RWPE1 (cell line): ENCODE measurements around the gene RFX1.

ENCODE experiments used
- CTCF ChIA-PET: fragments of 350-600 bp; sonication (Branson Sonifier 250); formaldehyde crosslinking; extraction: SDS; loops from one replicate; lab custom pipeline; 2021; lab: Yijun Ruan, JAX
- POLR2A ChIA-PET: fragments of 400-600 bp; formaldehyde crosslinking; extraction: SDS; loops from one replicate; lab custom pipeline; 2020; ENCODE audit warnings: antibody characterized with exemption; ENCODE audit not compliant: low non-redundant PET; lab: Yijun Ruan, JAX
- DNase-seq: peaks from one replicate; pipeline ENCODE4 v3.0.0; 2012; ENCODE audit warnings: low spot score
- H3K27ac ChIP-seq: fragments of 450-650 bp; 2 replicates; pipeline ENCODE4 v1.5.1; 2017
- TF ChIP-seq, protein P1 (sequence below): fragments of 450-650 bp; conservative IDR thresholded peaks from 2 replicates; pipeline ENCODE4 v1.5.1; 2017; ENCODE audit warnings: low read depth, mild to moderate bottlenecking

Gene RFX1

GRCh38 chr19:13985771-13986347 lies 20.3 kb downstream of the RFX1 start:
- peak overlapping the region; percentile 38 for H3K27ac ChIP-seq
- no peak for DNase-seq
- TF ChIP-seq, protein P1, sequence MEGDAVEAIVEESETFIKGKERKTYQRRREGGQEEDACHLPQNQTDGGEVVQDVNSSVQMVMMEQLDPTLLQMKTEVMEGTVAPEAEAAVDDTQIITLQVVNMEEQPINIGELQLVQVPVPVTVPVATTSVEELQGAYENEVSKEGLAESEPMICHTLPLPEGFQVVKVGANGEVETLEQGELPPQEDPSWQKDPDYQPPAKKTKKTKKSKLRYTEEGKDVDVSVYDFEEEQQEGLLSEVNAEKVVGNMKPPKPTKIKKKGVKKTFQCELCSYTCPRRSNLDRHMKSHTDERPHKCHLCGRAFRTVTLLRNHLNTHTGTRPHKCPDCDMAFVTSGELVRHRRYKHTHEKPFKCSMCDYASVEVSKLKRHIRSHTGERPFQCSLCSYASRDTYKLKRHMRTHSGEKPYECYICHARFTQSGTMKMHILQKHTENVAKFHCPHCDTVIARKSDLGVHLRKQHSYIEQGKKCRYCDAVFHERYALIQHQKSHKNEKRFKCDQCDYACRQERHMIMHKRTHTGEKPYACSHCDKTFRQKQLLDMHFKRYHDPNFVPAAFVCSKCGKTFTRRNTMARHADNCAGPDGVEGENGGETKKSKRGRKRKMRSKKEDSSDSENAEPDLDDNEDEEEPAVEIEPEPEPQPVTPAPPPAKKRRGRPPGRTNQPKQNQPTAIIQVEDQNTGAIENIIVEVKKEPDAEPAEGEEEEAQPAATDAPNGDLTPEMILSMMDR, result no peak
- ChIA-PET CTCF (interaction anchor here (0.7 kb wide), 1 partner anchor 620 kb away, joined by 3 read pairs; no protein-coding TSS in a partner anchor), POLR2A (no interaction called here)

GRCh38 chr19:13984875-13985741 lies 21.0 kb downstream of the RFX1 start:
- TF ChIP-seq, protein P1, result no peak
- ChIA-PET POLR2A (no interaction called here), CTCF (interaction anchor here (0.7 kb wide), 1 partner anchor 619 kb away, joined by 3 read pairs; no protein-coding TSS in a partner anchor)
- H3K27ac ChIP-seq, result peak overlapping the region; percentile 38
- DNase-seq, result no peak

GRCh38 chr19:13984186-13984585 lies 21.9 kb downstream of the RFX1 start:
- no peak for DNase-seq
- TF ChIP-seq, protein P1, result no peak
- CTCF ChIA-PET, result no interaction called here
- POLR2A ChIA-PET, result no interaction called here
- H3K27ac ChIP-seq, result no peak overlapping the region

DNA sequence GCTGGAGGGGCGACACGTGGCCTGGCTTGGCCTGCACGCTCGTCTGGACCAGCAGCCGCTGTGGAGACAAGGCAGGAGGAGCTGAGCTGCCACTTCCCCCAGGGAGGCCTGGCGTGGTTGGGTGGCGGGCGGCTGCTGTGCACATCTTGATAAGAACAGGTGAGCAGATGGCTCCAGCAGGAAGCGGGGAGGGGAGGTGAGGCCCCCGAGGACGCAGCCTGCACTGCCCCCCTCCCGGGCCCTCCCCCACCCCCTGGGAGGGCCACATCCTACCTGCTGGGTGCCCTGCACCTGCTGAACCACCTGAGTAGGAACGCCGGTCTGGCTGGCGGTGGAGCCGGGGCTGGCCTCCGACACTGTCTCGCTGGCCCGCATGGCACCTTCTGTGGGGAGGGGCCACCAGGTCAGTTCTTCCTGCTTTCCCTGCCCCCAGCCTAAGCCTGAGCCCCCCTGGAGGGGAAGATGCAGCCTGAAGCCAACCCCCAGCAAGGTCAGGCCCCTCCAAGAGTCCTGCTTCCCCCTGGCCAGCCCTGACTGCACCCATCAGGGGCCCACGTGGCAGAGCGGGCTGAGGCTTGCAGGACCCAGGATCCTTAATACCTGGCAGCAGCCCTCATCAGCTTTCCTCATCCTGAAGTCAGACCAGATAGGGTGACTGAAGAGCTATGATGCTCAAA lies 22.8 kb downstream of the RFX1 start:
- DNase-seq, result no peak
- POLR2A ChIA-PET, result no interaction called here
- TF ChIP-seq, protein P1, result no peak
- CTCF ChIA-PET, result no interaction called here
- peak overlapping the region; percentile 19; the same call in 1 of the 2 replicates for H3K27ac ChIP-seq

- POLR2A ChIA-PET, result no interaction called here
- TF ChIP-seq, protein P1, result no peak
- DNase-seq, result no peak
- CTCF ChIA-PET, result interaction anchor here (0.6 kb wide), 1 partner anchor 102 kb away, joined by 4 read pairs; no protein-coding TSS in a partner anchor
- H3K27ac ChIP-seq, result peak overlapping the region; percentile 19; the same call in 1 of the 2 replicates
These were observed 23.3 kb downstream of the RFX1 start for GRCh38 chr19:13982773-13983172.

- DNase-seq, result no peak
- peak overlapping the region; percentile 3; the same call in 1 of the 2 replicates for H3K27ac ChIP-seq
- POLR2A ChIA-PET, result no interaction called here
- CTCF ChIA-PET, result interaction anchor here (0.6 to 1.0 kb wide), 2 partner anchors 91 to 101 kb away, joined by 4 to 5 read pairs; no protein-coding TSS in a partner anchor
- TF ChIP-seq, protein P1, result no peak
These were observed 24.1 kb downstream of the RFX1 start for GRCh38 chr19:13981988-13982501.
